HEK293T (cell line): ENCODE results near the gene MUC4.
"Not testable (repeated sequence)": the region's sequence is repeated elsewhere in the genome, so short reads cannot be mapped to it uniquely, and the experiment has no call there.

Experiments used
- ARNT ChIP-seq: fragments of 450-650 bp; IDR thresholded peaks from 2 replicates; pipeline ENCODE4 v1.6.1; 2017; ENCODE audit warnings: mild to moderate bottlenecking
- BHLHE40 ChIP-seq: fragments of 450-650 bp; IDR thresholded peaks from 2 replicates; pipeline ENCODE4 v1.6.1; 2016; ENCODE audit warnings: mild to moderate bottlenecking, moderate library complexity, borderline replicate concordance
- CTBP1 ChIP-seq: fragments of 450-650 bp; IDR thresholded peaks from 2 replicates; pipeline ENCODE4 v1.6.1; 2016; ENCODE audit warnings: borderline replicate concordance
- ELF4 ChIP-seq: fragments of 450-650 bp; IDR thresholded peaks from 2 replicates; pipeline ENCODE4 v1.6.1; 2017; ENCODE audit warnings: antibody characterized with exemption
- FOXA1 ChIP-seq: fragments of 450-650 bp; IDR thresholded peaks from 2 replicates; pipeline ENCODE4 v1.6.1; 2016; ENCODE audit warnings: mild to moderate bottlenecking
- FOXM1 ChIP-seq: fragments of 450-650 bp; IDR thresholded peaks from 2 replicates; pipeline ENCODE4 v1.6.1; 2017; ENCODE audit warnings: mild to moderate bottlenecking, borderline replicate concordance
- LEF1 ChIP-seq: fragments of 450-650 bp; IDR thresholded peaks from 2 replicates; pipeline ENCODE4 v1.6.1; 2017; ENCODE audit warnings: mild to moderate bottlenecking, borderline replicate concordance
- NFRKB ChIP-seq: fragments of 450-650 bp; IDR thresholded peaks from 2 replicates; pipeline ENCODE4 v1.6.1; 2016; ENCODE audit warnings: mild to moderate bottlenecking, moderate library complexity
- SP1 ChIP-seq: fragments of 450-650 bp; IDR thresholded peaks from 2 replicates; pipeline ENCODE4 v1.6.1; 2017

GRCh38 chr3:195728789-195729188, 82.9 kb downstream of the MUC4 start:
- TF ChIP-seq BHLHE40, FOXM1, SP1, ARNT, FOXA1, CTBP1, LEF1, NFRKB, ELF4: not testable (repeated sequence)
